GM23338 (cell line): Measurements from ENCODE around the gene SEMA3E. TPM values are rescaled to one million over a fixed set of nuclear protein-coding genes. Genes with fewer than 3 reads are reported as not detected.

Experiments
- ATAC-seq: fragments of 200-7000 bp; cut with Tn5 transposase; 3 replicates; pipeline ENCODE4 v1.9.1; 2020
- DNase-seq: peaks from one replicate; pipeline ENCODE4 v3.0.0-alpha.2; 2015; ENCODE audit warnings: low spot score
- H2AFZ ChIP-seq: fragments of 200-600 bp; sonication (generic); 2 replicates; pipeline ENCODE4 v1.8.0; 2016; ENCODE audit warnings: antibody characterized with exemption, mild to moderate bottlenecking, moderate library complexity
- H3F3A ChIP-seq: fragments of 200-600 bp; sonication (generic); replicated peaks from 2 replicates; pipeline ENCODE4 v1.8.0; 2017; ENCODE audit warnings: antibody characterized with exemption, mixed run types, low read depth
- H3K27ac ChIP-seq: fragments of 200-600 bp; sonication (generic); 2 replicates; pipeline ENCODE4 v1.6.1; 2016; ENCODE audit warnings: low read depth
- H3K27me3 ChIP-seq: fragments of 200-600 bp; sonication (generic); 2 replicates; pipeline ENCODE4 v1.8.0; 2016; ENCODE audit warnings: mild to moderate bottlenecking, mixed run types, moderate library complexity; ENCODE audit not compliant: insufficient read depth
- H3K36me3 ChIP-seq: fragments of 200-600 bp; sonication (generic); 2 replicates; pipeline ENCODE4 v1.8.0; 2016; ENCODE audit warnings: mild to moderate bottlenecking; ENCODE audit not compliant: insufficient read depth
- H3K4me1 ChIP-seq: fragments of 200-600 bp; sonication (generic); 2 replicates; pipeline ENCODE4 v1.8.0; 2016; ENCODE audit warnings: mild to moderate bottlenecking, moderate library complexity; ENCODE audit not compliant: insufficient read depth
- H3K4me2 ChIP-seq: fragments of 200-600 bp; sonication (generic); 2 replicates; pipeline ENCODE4 v1.7.1; 2017; ENCODE audit warnings: mixed run types
- H3K4me3 ChIP-seq: fragments of 200-600 bp; sonication (generic); 2 replicates; pipeline ENCODE4 v1.6.1; 2016; ENCODE audit warnings: mixed run types
- H3K79me2 ChIP-seq: fragments of 200-600 bp; sonication (generic); replicated peaks from 2 replicates; pipeline ENCODE4 v1.8.0; 2017; ENCODE audit warnings: mild to moderate bottlenecking; ENCODE audit not compliant: insufficient read depth
- H3K9me2 ChIP-seq: fragments of 200-600 bp; sonication (generic); 2 replicates; pipeline ENCODE4 v1.8.0; 2017; ENCODE audit not compliant: insufficient read depth
- H4K20me1 ChIP-seq: fragments of 200-600 bp; sonication (generic); replicated peaks from 2 replicates; pipeline ENCODE4 v1.8.0; 2017; ENCODE audit warnings: mild to moderate bottlenecking; ENCODE audit not compliant: insufficient read depth
- H3K27ac Mint-ChIP-seq: 2 replicates; pipeline ENCODE4 v1.8.0; 2020; ENCODE audit warnings: inconsistent platforms, mild to moderate bottlenecking, moderate library complexity, mixed read lengths
- H3K27me3 Mint-ChIP-seq: 3 replicates; pipeline ENCODE4 v1.8.0; 2022; ENCODE audit warnings: low read depth, mild to moderate bottlenecking, moderate library complexity, mixed read lengths, inconsistent platforms; ENCODE audit not compliant: insufficient read depth, poor library complexity
- H3K36me3 Mint-ChIP-seq: 3 replicates; pipeline ENCODE4 v1.8.0; 2021; ENCODE audit warnings: low read depth, mild to moderate bottlenecking, inconsistent platforms, moderate library complexity, mixed read lengths
- H3K4me1 Mint-ChIP-seq: 3 replicates; pipeline ENCODE4 v1.8.0; 2020; ENCODE audit warnings: mild to moderate bottlenecking, inconsistent platforms, mixed read lengths
- H3K4me3 Mint-ChIP-seq: 3 replicates; pipeline ENCODE4 v1.8.0; 2021; ENCODE audit warnings: moderate library complexity, mild to moderate bottlenecking, inconsistent platforms, mixed read lengths
- H3K9me3 Mint-ChIP-seq: 3 replicates; pipeline ENCODE4 v1.8.0; 2020; ENCODE audit warnings: moderate library complexity, mild to moderate bottlenecking, inconsistent platforms, mixed read lengths
- CREB1 ChIP-seq: fragments of 250-450 bp; sonication (Bioruptor Pico); IDR thresholded peaks from 2 replicates; pipeline ENCODE4 v1.5.0; 2020; ENCODE audit warnings: low read depth, mild to moderate bottlenecking, moderate library complexity
- EZH2 ChIP-seq: fragments of 200-600 bp; sonication (generic); IDR thresholded peaks from one replicate; pipeline ENCODE4 v1.8.0; 2017; ENCODE audit warnings: antibody characterized with exemption, mild to moderate bottlenecking, low read depth; ENCODE audit not compliant: unreplicated experiment
- EZH2phosphoT487 ChIP-seq: fragments of 200-600 bp; sonication (generic); IDR thresholded peaks from one replicate; pipeline ENCODE4 v1.8.1; 2018; ENCODE audit warnings: antibody characterized with exemption; ENCODE audit not compliant: unreplicated experiment
- JUNB ChIP-seq: IDR thresholded peaks from one replicate; pipeline ENCODE4 v1.6.1; 2016; ENCODE audit warnings: antibody characterized with exemption; ENCODE audit not compliant: unreplicated experiment
- NANOG ChIP-seq: IDR thresholded peaks from 2 replicates; pipeline ENCODE4 v1.6.1; 2016; ENCODE audit warnings: antibody characterized with exemption, borderline replicate concordance
- POLR2AphosphoS5 ChIP-seq: IDR thresholded peaks from 2 replicates; pipeline ENCODE4 v1.6.1; 2016; ENCODE audit warnings: antibody characterized with exemption, low read depth
- STAT1 ChIP-seq: IDR thresholded peaks from one replicate; pipeline ENCODE4 v1.6.1; 2016; ENCODE audit warnings: antibody characterized with exemption; ENCODE audit not compliant: unreplicated experiment
- ZNF114 ChIP-seq: fragments of 250-450 bp; sonication (Bioruptor Pico); IDR thresholded peaks from 2 replicates; pipeline ENCODE4 v1.5.0; 2020; ENCODE audit warnings: mild to moderate bottlenecking, moderate library complexity
- ZNF331 ChIP-seq: fragments of 250-450 bp; sonication (Bioruptor Pico); IDR thresholded peaks from 2 replicates; pipeline ENCODE4 v1.5.0; 2020; ENCODE audit warnings: low read depth, mild to moderate bottlenecking, moderate library complexity
- polyA plus RNA-seq: library from polyadenylated mRNA; unstranded; fragments of >200 nt; fragmentation: Nextera tagmentation; extraction: Ambion mirVana; gene quantifications from 2 replicates; pipeline ENCODE4 v1.2.1, GENCODE V29; 2016
- total RNA-seq: library from RNA; depleted of rRNA; stranded (reverse); fragments of >200 nt; shearing (Covaris generic); gene quantifications from 2 replicates; pipeline ENCODE4 v1.2.3, GENCODE V29; 2014
- TF ChIP-seq, protein P1 (sequence below): fragments of 250-450 bp; sonication (Bioruptor Pico); IDR thresholded peaks from 2 replicates; pipeline ENCODE4 v1.5.0; 2020; ENCODE audit warnings: mild to moderate bottlenecking, moderate library complexity
- TF ChIP-seq, protein P2 (sequence below): IDR thresholded peaks from one replicate; pipeline ENCODE4 v1.6.1; 2018; ENCODE audit warnings: antibody characterized with exemption; ENCODE audit not compliant: unreplicated experiment
- TF ChIP-seq, protein P3 (sequence below), 2 experiments: fragments of 200-600 bp in 1 of 2; sonication (generic) in 1 of 2; conservative IDR thresholded peaks; 2 replicates each; pipeline versions ENCODE4 v1.5.1 to v1.6.1; 2016 to 2017; ENCODE audit warnings: antibody characterized with exemption in 2 of 2, low read depth in 2 of 2, mild to moderate bottlenecking in 2 of 2, moderate library complexity in 1 of 2
- TF ChIP-seq, protein P4 (sequence below): IDR thresholded peaks from 2 replicates; pipeline ENCODE4 v1.6.1; 2016; ENCODE audit warnings: antibody characterized with exemption

The SEMA3E gene
- total and polyA plus RNA-seq, 2 experiments from 2014 or later: 5.4 to 15.7 TPM

DNA sequence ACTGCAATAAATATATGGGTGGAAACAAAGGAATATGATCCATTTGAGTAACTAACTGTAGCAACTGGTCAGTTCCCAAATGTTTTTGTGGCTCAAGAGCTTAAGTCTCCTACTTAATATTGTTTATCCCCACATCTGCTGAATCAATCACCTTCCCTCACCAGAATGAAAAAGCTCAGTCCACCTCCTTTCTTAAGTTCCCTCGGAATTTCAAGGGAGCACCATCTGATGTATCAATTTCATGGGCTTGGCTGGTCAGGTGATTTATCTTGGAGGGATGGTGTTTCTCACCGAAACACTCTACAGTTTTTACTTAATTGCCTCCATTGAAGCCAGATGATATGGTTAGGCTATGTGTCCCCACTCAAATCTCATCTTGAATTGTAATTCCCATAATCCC is 176.6 kb downstream of the SEMA3E start:
- H3K4me3 ChIP-seq: no peak overlapping the region
- DNase-seq (no peak), ATAC-seq (no peak)
- H3K4me1 Mint-ChIP-seq: peaks cover 34% of the 10 kb centered on the region; the same call in 2 of the 3 replicates
- H3F3A ChIP-seq: no peaks in the 10 kb centered on the region
- H3K36me3 Mint-ChIP-seq: peaks cover 2% of the 10 kb centered on the region; the same call in 2 of the 3 replicates
- no peak overlapping the region for H3K27ac Mint-ChIP-seq
- no peaks in the 10 kb centered on the region for H3K79me2 ChIP-seq
- no peaks in the 10 kb centered on the region for H3K27me3 ChIP-seq
- no peak overlapping the region for H3K4me3 Mint-ChIP-seq
- no peak overlapping the region for H2AFZ ChIP-seq
- H3K4me2 ChIP-seq: no peak overlapping the region
- H3K27ac ChIP-seq: no peak overlapping the region
- H3K9me3 Mint-ChIP-seq: no peaks in the 10 kb centered on the region
- no peaks in the 10 kb centered on the region for H4K20me1 ChIP-seq
- no peaks in the 10 kb centered on the region for H3K36me3 ChIP-seq
- H3K9me2 ChIP-seq: no peaks in the 10 kb centered on the region
- H3K27me3 Mint-ChIP-seq: peaks cover 4% of the 10 kb centered on the region
- TF ChIP-seq ZNF114 (CRISPR knock-in tag) (no peak), JUNB (no peak), NANOG (no peak), EZH2 (no peak), ZNF331 (CRISPR knock-in tag) (no peak), STAT1 (no peak), EZH2phosphoT487 (no peak), CREB1 (CRISPR knock-in tag) (no peak), POLR2AphosphoS5 (no peak)
- TF ChIP-seq, protein P1, sequence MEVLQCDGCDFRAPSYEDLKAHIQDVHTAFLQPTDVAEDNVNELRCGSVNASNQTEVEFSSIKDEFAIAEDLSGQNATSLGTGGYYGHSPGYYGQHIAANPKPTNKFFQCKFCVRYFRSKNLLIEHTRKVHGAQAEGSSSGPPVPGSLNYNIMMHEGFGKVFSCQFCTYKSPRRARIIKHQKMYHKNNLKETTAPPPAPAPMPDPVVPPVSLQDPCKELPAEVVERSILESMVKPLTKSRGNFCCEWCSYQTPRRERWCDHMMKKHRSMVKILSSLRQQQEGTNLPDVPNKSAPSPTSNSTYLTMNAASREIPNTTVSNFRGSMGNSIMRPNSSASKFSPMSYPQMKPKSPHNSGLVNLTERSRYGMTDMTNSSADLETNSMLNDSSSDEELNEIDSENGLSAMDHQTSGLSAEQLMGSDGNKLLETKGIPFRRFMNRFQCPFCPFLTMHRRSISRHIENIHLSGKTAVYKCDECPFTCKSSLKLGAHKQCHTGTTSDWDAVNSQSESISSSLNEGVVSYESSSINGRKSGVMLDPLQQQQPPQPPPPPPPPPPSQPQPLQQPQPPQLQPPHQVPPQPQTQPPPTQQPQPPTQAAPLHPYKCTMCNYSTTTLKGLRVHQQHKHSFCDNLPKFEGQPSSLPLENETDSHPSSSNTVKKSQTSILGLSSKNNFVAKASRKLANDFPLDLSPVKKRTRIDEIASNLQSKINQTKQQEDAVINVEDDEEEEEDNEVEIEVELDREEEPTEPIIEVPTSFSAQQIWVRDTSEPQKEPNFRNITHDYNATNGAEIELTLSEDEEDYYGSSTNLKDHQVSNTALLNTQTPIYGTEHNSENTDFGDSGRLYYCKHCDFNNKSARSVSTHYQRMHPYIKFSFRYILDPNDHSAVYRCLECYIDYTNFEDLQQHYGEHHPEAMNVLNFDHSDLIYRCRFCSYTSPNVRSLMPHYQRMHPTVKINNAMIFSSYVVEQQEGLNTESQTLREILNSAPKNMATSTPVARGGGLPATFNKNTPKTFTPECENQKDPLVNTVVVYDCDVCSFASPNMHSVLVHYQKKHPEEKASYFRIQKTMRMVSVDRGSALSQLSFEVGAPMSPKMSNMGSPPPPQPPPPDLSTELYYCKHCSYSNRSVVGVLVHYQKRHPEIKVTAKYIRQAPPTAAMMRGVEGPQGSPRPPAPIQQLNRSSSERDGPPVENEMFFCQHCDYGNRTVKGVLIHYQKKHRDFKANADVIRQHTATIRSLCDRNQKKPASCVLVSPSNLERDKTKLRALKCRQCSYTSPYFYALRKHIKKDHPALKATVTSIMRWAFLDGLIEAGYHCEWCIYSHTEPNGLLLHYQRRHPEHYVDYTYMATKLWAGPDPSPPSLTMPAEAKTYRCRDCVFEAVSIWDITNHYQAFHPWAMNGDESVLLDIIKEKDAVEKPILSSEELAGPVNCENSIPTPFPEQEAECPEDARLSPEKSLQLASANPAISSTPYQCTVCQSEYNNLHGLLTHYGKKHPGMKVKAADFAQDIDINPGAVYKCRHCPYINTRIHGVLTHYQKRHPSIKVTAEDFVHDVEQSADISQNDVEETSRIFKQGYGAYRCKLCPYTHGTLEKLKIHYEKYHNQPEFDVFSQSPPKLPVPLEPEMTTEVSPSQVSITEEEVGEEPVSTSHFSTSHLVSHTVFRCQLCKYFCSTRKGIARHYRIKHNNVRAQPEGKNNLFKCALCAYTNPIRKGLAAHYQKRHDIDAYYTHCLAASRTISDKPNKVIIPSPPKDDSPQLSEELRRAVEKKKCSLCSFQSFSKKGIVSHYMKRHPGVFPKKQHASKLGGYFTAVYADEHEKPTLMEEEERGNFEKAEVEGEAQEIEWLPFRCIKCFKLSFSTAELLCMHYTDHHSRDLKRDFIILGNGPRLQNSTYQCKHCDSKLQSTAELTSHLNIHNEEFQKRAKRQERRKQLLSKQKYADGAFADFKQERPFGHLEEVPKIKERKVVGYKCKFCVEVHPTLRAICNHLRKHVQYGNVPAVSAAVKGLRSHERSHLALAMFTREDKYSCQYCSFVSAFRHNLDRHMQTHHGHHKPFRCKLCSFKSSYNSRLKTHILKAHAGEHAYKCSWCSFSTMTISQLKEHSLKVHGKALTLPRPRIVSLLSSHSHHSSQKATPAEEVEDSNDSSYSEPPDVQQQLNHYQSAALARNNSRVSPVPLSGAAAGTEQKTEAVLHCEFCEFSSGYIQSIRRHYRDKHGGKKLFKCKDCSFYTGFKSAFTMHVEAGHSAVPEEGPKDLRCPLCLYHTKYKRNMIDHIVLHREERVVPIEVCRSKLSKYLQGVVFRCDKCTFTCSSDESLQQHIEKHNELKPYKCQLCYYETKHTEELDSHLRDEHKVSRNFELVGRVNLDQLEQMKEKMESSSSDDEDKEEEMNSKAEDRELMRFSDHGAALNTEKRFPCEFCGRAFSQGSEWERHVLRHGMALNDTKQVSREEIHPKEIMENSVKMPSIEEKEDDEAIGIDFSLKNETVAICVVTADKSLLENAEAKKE (CRISPR knock-in tag): no peak
- TF ChIP-seq, protein P2, sequence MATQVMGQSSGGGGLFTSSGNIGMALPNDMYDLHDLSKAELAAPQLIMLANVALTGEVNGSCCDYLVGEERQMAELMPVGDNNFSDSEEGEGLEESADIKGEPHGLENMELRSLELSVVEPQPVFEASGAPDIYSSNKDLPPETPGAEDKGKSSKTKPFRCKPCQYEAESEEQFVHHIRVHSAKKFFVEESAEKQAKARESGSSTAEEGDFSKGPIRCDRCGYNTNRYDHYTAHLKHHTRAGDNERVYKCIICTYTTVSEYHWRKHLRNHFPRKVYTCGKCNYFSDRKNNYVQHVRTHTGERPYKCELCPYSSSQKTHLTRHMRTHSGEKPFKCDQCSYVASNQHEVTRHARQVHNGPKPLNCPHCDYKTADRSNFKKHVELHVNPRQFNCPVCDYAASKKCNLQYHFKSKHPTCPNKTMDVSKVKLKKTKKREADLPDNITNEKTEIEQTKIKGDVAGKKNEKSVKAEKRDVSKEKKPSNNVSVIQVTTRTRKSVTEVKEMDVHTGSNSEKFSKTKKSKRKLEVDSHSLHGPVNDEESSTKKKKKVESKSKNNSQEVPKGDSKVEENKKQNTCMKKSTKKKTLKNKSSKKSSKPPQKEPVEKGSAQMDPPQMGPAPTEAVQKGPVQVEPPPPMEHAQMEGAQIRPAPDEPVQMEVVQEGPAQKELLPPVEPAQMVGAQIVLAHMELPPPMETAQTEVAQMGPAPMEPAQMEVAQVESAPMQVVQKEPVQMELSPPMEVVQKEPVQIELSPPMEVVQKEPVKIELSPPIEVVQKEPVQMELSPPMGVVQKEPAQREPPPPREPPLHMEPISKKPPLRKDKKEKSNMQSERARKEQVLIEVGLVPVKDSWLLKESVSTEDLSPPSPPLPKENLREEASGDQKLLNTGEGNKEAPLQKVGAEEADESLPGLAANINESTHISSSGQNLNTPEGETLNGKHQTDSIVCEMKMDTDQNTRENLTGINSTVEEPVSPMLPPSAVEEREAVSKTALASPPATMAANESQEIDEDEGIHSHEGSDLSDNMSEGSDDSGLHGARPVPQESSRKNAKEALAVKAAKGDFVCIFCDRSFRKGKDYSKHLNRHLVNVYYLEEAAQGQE: no peak
- TF ChIP-seq, protein P3, sequence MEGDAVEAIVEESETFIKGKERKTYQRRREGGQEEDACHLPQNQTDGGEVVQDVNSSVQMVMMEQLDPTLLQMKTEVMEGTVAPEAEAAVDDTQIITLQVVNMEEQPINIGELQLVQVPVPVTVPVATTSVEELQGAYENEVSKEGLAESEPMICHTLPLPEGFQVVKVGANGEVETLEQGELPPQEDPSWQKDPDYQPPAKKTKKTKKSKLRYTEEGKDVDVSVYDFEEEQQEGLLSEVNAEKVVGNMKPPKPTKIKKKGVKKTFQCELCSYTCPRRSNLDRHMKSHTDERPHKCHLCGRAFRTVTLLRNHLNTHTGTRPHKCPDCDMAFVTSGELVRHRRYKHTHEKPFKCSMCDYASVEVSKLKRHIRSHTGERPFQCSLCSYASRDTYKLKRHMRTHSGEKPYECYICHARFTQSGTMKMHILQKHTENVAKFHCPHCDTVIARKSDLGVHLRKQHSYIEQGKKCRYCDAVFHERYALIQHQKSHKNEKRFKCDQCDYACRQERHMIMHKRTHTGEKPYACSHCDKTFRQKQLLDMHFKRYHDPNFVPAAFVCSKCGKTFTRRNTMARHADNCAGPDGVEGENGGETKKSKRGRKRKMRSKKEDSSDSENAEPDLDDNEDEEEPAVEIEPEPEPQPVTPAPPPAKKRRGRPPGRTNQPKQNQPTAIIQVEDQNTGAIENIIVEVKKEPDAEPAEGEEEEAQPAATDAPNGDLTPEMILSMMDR (conservative IDR thresholded peaks at IDR 0.05; ENCODE audit: low read depth in 2 of 2): no peak
- TF ChIP-seq, protein P4, sequence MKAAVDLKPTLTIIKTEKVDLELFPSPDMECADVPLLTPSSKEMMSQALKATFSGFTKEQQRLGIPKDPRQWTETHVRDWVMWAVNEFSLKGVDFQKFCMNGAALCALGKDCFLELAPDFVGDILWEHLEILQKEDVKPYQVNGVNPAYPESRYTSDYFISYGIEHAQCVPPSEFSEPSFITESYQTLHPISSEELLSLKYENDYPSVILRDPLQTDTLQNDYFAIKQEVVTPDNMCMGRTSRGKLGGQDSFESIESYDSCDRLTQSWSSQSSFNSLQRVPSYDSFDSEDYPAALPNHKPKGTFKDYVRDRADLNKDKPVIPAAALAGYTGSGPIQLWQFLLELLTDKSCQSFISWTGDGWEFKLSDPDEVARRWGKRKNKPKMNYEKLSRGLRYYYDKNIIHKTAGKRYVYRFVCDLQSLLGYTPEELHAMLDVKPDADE: no peak
- peaks cover 31% of the 10 kb centered on the region for H3K4me1 ChIP-seq
